Prostate gland (tissue), 2 donors: ENCODE measurements around the gene GMDS.

Source experiments
- CTCF ChIP-seq, 4 experiments: fragments of 200-600 bp in 2 of 4; fragments of 450-650 bp in 2 of 4; sonication (generic) in 2 of 4; IDR thresholded peaks; 1 replicate in 3 of 4; 2 replicates in 1 of 4; pipeline ENCODE4 v1.5.1; 2016 to 2019; ENCODE audit warnings: antibody characterized with exemption in 4 of 4, mild to moderate bottlenecking in 2 of 4, moderate library complexity in 2 of 4
- POLR2A ChIP-seq: fragments of 450-650 bp; IDR thresholded peaks from one replicate; pipeline ENCODE4 v1.6.1; 2016; ENCODE audit warnings: antibody characterized with exemption, mild to moderate bottlenecking

- TF ChIP-seq POLR2A (no peak), CTCF (IDR thresholded peaks at IDR 0.05) (no peak)
Measured at GRCh38 chr6:1789092-1789491, 456.3 kb downstream of the GMDS start.
